Activated CD4-positive, CD25-positive, alpha-beta regulatory T cell (primary cell): Measurements from ENCODE around the gene CFAP97.
"Not testable (repeated sequence)": the region's sequence is repeated elsewhere in the genome, so short reads cannot be mapped to it uniquely, and the experiment has no call there.

Experiments
- DNase-seq, 4 experiments: peaks; one replicate each; lab custom pipeline; 2025; lab: John Stamatoyannopoulos, UW

CFAP97 gene

GRCh38 chr4:185222598-185222997, 18.8 kb upstream of the CFAP97 start:
- DNase-seq = no peak

DNA sequence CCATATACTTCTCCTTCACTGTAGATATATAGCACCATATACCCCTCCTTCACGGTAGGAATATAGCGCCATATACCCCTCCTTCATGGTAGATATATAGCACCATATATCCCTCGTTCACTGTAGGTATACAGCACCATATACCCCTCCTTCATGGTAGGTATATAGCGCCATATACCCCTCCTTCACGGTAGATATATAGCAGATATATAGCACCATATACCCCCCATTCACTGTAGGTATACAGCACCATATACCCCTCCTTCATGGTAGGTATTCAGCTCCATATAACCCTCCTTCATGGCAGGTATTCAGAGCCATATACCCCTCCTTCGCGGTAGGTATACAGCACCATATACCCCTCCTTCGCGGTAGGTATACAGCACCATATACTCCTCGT, 18.1 kb upstream of the CFAP97 start:
- DNase-seq = no peak

- no peak for DNase-seq
Observed at GRCh38 chr4:185221491-185221890, 17.7 kb upstream of the CFAP97 start.

DNA sequence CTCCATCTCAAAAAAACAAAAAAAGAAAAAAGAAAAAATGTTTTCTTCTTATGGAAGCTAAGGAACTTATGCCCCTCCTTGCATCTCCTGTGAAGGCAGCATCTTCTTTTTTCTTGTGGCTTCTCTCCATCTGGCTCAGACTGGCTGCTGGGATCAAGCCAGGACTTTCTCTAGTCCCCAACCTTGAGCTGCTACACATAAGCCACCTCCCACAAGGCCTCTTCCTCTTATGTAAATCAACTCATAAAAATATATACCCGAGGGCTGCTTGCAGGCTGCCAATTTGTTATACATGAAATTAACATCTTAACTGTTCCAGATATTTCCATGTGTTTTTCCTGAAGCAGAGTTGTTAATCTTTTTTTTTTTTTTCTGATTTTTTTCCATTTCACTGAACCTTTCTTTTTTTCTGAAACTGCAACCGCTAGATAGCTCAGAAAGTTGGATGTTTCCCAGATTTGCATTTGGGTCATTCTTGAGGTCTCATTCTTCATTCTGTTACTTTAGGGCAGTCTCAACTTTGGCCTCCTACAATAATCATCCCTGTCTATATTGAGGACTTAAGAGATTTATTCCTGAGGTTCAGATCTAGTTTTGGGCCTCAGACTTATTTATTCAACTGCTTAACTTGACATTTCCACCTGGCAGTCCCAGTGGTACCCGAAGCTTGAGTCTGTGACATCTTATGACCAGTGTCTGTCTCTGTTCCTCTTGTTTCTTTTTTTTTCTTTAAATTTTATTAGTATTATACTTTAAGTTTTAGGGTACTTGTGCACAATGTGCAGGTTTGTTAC, 15.9 kb upstream of the CFAP97 start:
- no peak for DNase-seq

- DNase-seq = no peak
Observed at GRCh38 chr4:185218312-185218711, 14.5 kb upstream of the CFAP97 start.

GRCh38 chr4:185217408-185217975, 13.7 kb upstream of the CFAP97 start:
- no peak for DNase-seq

DNA sequence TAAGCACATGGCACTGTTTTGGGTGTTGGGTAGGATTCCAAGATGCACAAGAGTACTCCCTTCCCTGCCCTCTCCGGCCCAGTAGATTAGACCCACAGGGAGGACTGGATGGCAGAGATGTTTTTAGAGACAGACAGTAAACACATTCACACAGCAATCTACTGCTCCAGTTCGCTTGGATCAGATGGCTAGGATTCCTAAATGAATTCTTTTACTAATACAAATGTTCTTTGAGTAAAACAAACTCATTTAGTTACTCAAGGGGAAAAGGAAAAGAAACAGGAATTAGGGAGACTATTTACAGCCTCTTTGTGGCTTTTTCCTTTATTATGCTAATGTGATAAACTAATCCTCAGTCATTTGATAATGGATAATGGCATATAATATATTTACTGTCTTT, 11.5 kb upstream of the CFAP97 start:
- DNase-seq = no peak

DNA sequence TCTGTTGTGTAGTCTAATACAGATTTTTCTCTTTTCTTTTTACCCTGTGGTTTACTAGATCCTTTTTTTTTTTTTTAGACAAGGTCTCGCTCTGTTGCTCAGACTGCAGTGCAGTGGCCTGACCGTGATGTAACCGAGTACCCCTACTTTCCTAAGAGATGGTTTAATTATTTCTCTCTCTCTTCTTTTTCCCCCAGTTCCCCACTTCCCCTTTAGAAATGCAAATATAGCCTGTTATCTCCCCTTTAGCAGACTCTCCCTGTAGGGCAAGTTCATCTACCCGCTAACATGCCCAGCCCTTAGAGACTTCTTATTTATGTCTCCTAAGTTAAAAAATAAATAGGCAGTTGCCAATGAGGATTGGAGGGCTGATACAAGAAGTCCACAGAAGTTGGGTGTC, 10.1 kb upstream of the CFAP97 start:
- DNase-seq = no peak

DNA sequence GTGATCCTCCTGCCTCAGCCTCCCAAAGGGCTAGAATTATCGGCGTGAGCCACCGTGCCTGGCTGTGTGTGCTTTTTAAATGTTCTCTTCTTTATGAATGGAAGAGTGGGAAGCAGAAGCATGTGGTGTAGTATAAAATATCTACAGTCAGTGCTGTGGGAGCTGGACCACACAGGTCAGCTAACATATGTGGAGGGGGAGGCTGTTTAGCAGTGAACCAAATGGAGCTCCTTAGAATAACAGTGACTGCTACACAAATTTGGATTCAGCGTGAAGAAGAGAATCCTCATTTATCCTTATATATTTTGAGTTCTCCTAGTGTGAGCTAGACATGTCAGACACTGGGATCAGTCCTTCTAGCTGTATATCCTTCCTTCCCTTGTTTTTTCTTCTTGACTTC, 8.8 kb upstream of the CFAP97 start:
- DNase-seq = no peak

DNA sequence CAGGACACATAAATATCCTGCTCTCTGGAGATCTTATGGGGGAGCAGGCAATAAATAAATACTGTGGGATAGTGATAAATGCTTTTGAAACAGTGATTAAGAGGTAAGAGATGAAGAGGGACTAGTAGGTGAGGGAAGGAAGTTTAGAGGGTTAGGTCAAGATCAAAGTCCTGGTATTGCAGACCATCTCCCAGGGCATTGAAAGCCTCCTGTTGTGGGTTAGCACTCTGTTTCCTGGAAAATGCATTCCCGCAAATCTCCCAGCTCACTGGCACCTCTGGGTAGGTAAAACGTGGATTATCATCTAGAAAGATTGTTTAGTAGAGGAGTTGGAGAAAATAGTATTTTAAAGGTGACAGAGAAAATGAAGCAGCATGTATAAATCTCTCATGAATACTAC, 7.8 kb upstream of the CFAP97 start:
- DNase-seq = no peak

- DNase-seq = no peak
Observed at GRCh38 chr4:185211035-185211434, 7.2 kb upstream of the CFAP97 start.

DNA sequence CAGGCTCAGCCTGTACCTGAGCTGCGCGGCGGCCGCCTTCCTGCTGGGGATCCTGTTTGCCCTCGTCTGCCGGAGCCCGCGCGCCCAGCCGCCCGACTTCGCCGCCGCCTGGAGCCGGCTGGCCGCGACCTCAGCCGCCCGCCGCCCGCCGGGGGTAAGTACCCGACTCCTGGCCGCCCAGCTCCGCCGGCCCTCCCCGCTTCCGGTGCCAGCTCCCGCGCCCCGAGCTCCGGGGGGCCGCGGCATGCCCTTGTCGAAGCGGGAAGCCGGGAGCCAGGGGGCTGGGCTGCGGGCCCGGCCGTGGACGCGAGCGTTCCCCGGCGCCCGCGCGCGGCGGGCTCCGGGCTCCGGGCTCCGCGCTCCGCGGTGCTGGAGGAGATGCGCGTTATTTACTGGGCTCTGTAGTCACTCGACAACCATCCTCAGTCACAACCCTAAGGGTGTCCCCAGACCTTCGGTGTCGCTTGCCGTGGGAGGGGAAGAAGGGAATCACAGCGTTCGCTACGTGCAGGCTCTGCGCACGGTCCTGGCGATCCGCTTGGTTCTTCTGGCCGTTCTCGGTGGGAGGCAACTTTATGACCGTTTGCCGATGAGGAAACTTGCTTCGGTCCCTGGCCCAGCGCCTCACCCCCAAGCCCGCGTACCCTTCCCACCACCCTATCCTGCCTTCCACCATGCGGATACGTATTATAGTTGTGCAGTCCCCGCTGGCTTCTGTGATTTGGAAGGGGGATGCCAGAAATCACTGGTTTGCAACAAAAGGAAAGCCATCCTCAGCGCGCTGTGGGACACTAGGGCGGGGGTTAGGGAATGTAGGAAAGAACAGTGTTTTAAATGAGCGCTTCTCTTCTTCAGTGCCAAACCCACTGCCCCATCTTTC, 6.5 kb upstream of the CFAP97 start:
- peak; percentile 9 to 39 (median 12) for DNase-seq

DNA sequence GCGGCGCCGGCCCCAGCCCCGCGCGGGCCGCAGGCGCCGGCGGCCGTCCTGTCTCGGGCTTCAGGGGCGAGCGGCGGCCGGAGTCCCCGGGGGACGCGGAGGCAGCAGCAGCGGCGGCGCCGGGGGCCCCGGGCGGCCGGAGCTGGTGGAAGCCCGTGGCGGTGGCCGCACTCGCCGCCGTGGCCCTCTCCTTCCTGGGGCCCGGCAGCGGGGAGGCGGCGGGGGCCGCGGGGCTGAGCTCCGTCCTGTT, 6.0 kb upstream of the CFAP97 start:
- DNase-seq = not testable (repeated sequence)

DNA sequence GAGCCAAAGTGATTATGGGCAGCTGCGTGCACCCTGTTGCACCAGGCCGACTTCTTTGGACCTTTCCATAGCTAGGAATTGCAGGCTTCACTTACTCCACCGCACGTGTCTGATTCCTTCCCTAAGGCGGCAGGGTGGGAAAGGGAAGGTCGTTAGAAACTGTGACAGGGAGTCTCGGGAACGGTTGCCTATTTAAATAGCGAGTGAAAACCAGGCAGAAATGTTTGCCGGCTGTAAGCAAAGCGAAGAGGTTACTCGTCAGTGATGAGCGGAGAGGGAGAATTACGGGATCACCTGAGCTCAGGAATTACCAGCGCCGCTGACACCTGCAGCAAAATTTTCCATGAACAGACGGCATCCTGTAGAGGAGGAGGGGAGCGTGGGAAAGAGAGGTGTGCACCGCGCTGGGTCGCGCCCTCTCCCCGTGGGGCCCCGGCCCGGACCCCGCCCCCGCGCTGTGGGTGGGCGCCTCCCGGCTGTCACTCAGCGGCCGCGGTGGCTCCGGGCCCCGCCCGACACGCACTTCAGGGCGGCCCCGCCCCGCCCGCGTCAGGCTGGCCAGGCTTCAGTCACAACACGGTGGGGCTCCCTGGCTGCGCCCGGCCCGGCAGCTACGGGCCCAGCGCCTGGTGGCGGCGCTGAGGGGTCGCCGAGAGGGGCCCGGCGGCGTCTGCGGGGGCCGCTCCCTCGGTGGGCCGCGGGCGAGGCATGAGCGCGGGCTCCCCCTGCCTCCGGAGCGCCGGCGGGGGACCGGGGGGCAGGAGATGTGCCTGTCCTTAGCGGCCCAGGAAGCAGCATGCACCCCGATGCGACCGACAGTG, 5.4 kb upstream of the CFAP97 start, which contains the start of gene SNX25:
Gene SNX25, plus strand, starts transcription at position 568 of the 821 bp plus-strand sequence. Its CDS starts 229 bp downstream, at position 797.
- DNase-seq = peak; percentile 62 to 76 (median 71)

DNA sequence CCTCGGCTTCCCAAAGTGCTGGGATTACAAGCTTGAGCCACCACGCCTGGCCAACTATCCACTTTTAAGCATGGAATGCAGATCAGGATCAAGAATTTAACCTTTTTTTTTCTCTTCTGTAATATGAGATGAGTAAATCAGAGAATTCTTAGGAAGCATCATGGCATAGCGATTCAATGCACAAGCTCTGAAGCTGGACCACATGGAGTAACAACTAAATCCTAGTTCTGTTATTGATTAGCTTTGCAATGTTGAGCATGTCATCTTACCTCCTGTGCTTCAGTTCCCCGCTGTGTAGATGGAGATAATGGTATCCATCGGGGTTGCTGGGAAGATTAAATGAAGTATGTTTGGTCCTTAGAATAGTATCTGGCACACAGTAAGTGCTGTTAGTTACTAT, 3.7 kb upstream of the CFAP97 start:
- DNase-seq = no peak

DNA sequence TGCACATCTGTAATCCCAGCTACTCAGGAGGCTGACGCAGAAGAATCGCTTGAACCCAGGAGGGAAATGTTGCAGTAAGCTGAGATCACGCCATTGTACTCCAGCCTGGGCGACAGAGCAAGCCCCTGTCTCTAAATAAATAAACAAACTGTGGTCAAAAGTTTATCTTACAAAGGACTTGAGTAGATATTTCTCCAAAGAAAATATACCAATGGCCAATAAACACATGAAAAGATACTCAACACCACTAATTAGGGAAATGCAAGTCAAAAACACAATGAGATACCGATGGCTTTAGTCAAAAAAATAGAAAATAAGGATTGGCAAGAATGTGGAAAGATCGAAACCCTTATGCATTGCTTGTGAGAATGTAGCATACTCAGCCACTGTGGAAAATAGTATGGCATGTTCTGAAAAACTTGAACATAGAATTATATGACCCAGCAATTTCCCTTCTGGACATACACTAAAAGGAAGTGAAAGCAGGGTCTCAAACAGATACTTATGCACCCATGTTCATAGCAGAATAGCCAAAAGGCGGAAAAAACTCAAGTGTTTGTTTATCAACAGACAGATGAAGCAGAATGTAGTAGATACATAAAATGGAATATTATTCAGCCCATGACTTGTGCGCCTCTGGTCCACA, 2.0 kb upstream of the CFAP97 start:
- DNase-seq = no peak

- DNase-seq = not testable (repeated sequence)
Observed at GRCh38 chr4:185205073-185205472, 1.3 kb upstream of the CFAP97 start.

- no peak for DNase-seq
Observed at GRCh38 chr4:185204238-185204910, 574 bp upstream of the CFAP97 start.

DNA sequence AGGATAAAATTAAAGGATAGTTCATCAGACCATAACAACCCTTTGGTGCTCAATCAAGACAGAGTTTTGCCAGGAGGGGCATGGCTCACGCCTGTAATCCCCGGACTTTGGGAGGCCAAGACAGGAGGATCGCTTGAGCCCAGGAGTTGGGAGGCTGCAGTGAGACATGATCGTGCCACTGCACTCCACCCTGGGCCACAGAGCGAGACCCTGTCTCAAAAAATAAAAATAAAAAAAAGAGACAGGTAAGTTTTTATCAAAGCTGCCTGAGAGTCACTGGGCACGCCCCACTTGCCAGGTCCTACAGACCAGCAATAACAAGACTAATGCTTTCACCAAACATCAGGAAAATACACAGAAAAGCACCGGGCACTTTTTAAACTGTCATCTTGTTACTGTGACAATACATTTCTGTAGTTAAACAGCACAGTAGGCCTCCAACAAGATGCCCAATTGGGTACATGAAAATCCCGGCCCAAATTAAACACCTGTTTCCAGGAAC, 765 bp downstream of the CFAP97 start:
- DNase-seq = no peak

DNA sequence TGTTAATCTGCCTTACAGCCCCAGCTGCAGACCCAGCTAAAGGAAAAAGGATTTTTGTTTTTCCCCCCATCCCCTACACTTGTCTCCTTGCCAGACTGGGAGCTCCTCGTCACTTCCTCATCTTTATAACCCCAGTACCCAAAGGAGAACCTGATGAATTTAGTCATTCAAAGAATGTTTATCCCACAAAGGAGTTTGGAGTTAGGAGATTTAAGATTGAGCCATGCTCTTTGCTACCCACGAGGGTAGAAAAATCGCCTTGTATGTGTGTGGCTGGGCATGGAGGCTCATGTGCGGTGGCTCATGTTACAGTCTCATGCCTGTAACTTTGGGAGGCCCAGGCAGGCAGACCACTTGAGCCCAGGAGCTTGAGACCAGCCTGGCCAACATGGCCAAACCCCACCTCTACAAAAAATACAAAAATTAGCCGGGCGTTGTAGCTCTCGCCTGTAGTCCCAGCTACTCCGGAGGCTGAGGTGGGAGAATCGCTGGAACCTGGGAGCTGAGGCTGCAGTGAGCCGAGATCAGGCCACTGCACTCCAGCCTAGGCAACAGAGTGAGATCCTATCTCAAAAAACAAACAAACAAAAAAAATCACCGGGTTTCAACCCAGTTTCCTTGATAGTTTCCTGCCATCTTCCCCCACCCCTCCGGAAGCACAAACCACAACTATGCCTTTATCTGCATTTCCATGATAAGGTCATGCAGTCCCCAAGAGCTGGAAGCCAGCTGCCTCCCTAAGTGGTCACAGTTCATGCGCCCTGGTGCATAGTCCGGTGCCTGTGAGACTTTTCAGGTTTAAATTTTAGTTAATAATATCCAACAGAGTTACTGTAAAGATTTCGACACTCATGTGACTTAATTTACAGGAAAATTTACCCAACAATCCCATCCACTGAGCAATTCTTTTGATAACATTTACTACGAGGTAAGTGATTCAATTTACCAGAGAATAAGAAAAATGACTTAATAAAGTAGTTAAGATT, 1.5 kb downstream of the CFAP97 start:
- DNase-seq = no peak
